Astrocyte (in vitro differentiated cells and primary cell): Measurements from ENCODE around the gene SBK3. TPM values are rescaled to one million over a fixed set of nuclear protein-coding genes. Genes with fewer than 3 reads are reported as not detected.
A peak's percentile ranks its signal among the peaks of the same experiment; 100 is the strongest.

Source experiments
- DNase-seq: peaks from one replicate; pipeline ENCODE4 v3.0.0-alpha.2; 2010; ENCODE audit warnings: low read depth
- FAIRE-seq: peaks from 2 replicates; lab custom pipeline; 2011; peaks lifted over from hg19 to GRCh38; lab: Jason Lieb, UNC
- H2AFZ ChIP-seq: 2 replicates; pipeline ENCODE4 v1.6.0; 2012; ENCODE audit warnings: low read depth, low read length, inconsistent platforms
- H3K27ac ChIP-seq: 2 replicates; pipeline ENCODE4 v1.5.1; 2011; ENCODE audit warnings: low read depth, low read length, inconsistent platforms
- H3K27me3 ChIP-seq: 2 replicates; pipeline ENCODE4 v1.6.0; 2011; ENCODE audit warnings: low read length, inconsistent platforms; ENCODE audit not compliant: insufficient read depth
- H3K36me3 ChIP-seq: 2 replicates; pipeline ENCODE4 v1.5.1; 2011; ENCODE audit warnings: low read length, inconsistent platforms; ENCODE audit not compliant: insufficient read depth
- H3K4me1 ChIP-seq: 2 replicates; pipeline ENCODE4 v1.5.1; 2011; ENCODE audit warnings: low read length, inconsistent platforms; ENCODE audit not compliant: insufficient read depth
- H3K4me2 ChIP-seq: 2 replicates; pipeline ENCODE4 v1.6.0; 2012; ENCODE audit warnings: low read length, inconsistent platforms
- H3K4me3 ChIP-seq: 2 replicates; pipeline ENCODE4 v1.5.1; 2011; ENCODE audit warnings: low read depth, mild to moderate bottlenecking, low read length, inconsistent platforms; ENCODE audit not compliant: insufficient read depth
- H3K79me2 ChIP-seq: 2 replicates; pipeline ENCODE4 v1.6.0; 2012; ENCODE audit warnings: mild to moderate bottlenecking, low read length, inconsistent platforms; ENCODE audit not compliant: insufficient read depth
- H3K9ac ChIP-seq: 2 replicates; pipeline ENCODE4 v1.6.0; 2012; ENCODE audit warnings: mild to moderate bottlenecking, low read length, inconsistent platforms
- H3K9me3 ChIP-seq: 2 replicates; pipeline ENCODE4 v1.5.1; 2012; ENCODE audit warnings: low read depth, mild to moderate bottlenecking, low read length, inconsistent platforms; ENCODE audit not compliant: insufficient read depth
- H4K20me1 ChIP-seq: 2 replicates; pipeline ENCODE4 v1.6.0; 2012; ENCODE audit warnings: low read length, inconsistent platforms; ENCODE audit not compliant: insufficient read depth
- H3K27ac Mint-ChIP-seq: one replicate; pipeline ENCODE4 v1.8.0; 2021; ENCODE audit warnings: mild to moderate bottlenecking, mixed read lengths; ENCODE audit not compliant: unreplicated experiment
- H3K27me3 Mint-ChIP-seq: one replicate; pipeline ENCODE4 v1.8.0; 2021; ENCODE audit warnings: low read depth, mixed read lengths; ENCODE audit not compliant: unreplicated experiment
- H3K36me3 Mint-ChIP-seq: one replicate; pipeline ENCODE4 v1.8.0; 2021; ENCODE audit warnings: low read depth, mixed read lengths; ENCODE audit not compliant: unreplicated experiment
- H3K4me1 Mint-ChIP-seq: one replicate; pipeline ENCODE4 v1.8.0; 2021; ENCODE audit warnings: low read depth, mixed read lengths; ENCODE audit not compliant: unreplicated experiment
- H3K4me3 Mint-ChIP-seq: one replicate; pipeline ENCODE4 v1.8.0; 2021; ENCODE audit warnings: mild to moderate bottlenecking, moderate library complexity, mixed read lengths; ENCODE audit not compliant: unreplicated experiment
- H3K9me3 Mint-ChIP-seq: one replicate; pipeline ENCODE4 v1.8.0; 2021; ENCODE audit warnings: mild to moderate bottlenecking, mixed read lengths; ENCODE audit not compliant: unreplicated experiment
- EZH2 ChIP-seq: IDR thresholded peaks from 2 replicates; pipeline ENCODE4 v1.6.1; 2012; ENCODE audit warnings: mild to moderate bottlenecking, low read length, inconsistent platforms; ENCODE audit not compliant: insufficient read depth
- total RNA-seq: library from RNA; stranded (reverse); gene quantifications from 2 replicates; pipeline ENCODE4 v1.2.1, GENCODE V29; 2021
- TF ChIP-seq, protein P1 (sequence below): IDR thresholded peaks from 2 replicates; pipeline ENCODE4 v1.5.1; 2011; ENCODE audit warnings: low read depth, mild to moderate bottlenecking, inconsistent platforms, low read length, moderate library complexity; ENCODE audit not compliant: insufficient read depth

The SBK3 gene
- total RNA-seq, 1 donor from 2014 or later, result 0.91 TPM

DNA sequence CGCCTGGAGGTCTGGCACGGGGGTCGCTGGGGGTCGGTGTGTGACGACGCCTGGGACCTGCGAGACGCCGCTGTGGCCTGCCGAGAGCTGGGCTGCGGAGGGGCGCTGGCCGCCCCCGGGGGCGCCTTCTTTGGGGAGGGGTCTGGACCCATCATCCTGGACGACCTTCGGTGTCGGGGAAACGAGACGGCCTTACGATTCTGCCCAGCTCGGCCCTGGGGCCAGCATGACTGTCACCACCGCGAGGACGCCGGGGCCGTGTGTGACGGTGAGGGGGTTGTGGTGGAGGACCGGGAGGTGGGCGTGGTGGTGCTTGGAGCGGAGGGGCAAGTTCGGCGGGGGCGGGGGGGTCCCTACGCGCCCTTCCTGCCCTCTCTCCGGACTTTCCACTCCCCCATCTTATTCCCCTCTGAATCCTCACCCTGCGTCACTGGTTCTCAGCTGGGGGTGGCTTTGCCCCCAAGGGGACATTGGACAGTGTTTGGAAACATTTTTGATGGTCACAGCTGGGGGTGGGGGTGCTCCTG, 51.6 kb downstream of the SBK3 start:
- Histone ChIP-seq H3K27me3 (no peaks in the 10 kb centered on the region), H3K9ac (peak overlapping the region; percentile 46), H3K4me2 (peak overlapping the region; percentile 76), H3K9me3 (no peaks in the 10 kb centered on the region), H3K79me2 (no peaks in the 10 kb centered on the region), H4K20me1 (no peaks in the 10 kb centered on the region), H3K4me1 (peaks cover 28% of the 10 kb centered on the region), H2AFZ (peak overlapping the region; percentile 53), H3K4me3 (peak overlapping the region; percentile 1), H3K36me3 (no peaks in the 10 kb centered on the region), H3K27ac (peak overlapping the region; percentile 12)
- H3K4me3 Mint-ChIP-seq, result no peak overlapping the region
- H3K4me1 Mint-ChIP-seq, result peaks cover 10% of the 10 kb centered on the region
- peaks cover 8% of the 10 kb centered on the region for H3K36me3 Mint-ChIP-seq
- H3K27me3 Mint-ChIP-seq, result no peaks in the 10 kb centered on the region
- no peaks in the 10 kb centered on the region for H3K9me3 Mint-ChIP-seq
- H3K27ac Mint-ChIP-seq, result no peak overlapping the region
- DNase-seq (no peak), FAIRE-seq (no peak)
- no peak for TF ChIP-seq EZH2
- TF ChIP-seq, protein P1, sequence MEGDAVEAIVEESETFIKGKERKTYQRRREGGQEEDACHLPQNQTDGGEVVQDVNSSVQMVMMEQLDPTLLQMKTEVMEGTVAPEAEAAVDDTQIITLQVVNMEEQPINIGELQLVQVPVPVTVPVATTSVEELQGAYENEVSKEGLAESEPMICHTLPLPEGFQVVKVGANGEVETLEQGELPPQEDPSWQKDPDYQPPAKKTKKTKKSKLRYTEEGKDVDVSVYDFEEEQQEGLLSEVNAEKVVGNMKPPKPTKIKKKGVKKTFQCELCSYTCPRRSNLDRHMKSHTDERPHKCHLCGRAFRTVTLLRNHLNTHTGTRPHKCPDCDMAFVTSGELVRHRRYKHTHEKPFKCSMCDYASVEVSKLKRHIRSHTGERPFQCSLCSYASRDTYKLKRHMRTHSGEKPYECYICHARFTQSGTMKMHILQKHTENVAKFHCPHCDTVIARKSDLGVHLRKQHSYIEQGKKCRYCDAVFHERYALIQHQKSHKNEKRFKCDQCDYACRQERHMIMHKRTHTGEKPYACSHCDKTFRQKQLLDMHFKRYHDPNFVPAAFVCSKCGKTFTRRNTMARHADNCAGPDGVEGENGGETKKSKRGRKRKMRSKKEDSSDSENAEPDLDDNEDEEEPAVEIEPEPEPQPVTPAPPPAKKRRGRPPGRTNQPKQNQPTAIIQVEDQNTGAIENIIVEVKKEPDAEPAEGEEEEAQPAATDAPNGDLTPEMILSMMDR, result no peak

GRCh38 chr19:55493052-55493644, 52.2 kb downstream of the SBK3 start:
- no peaks in the 10 kb centered on the region for H4K20me1 ChIP-seq
- H2AFZ ChIP-seq, result no peak overlapping the region
- H3K9ac ChIP-seq, result no peak overlapping the region
- no peak for TF ChIP-seq EZH2
- TF ChIP-seq, protein P1, result no peak
- H3K4me2 ChIP-seq, result peak overlapping the region; percentile 76
- H3K4me1 ChIP-seq, result peaks cover 32% of the 10 kb centered on the region
- no peak overlapping the region for H3K4me3 Mint-ChIP-seq
- H3K9me3 Mint-ChIP-seq, result no peaks in the 10 kb centered on the region
- no peaks in the 10 kb centered on the region for H3K9me3 ChIP-seq
- H3K36me3 Mint-ChIP-seq, result peaks cover 8% of the 10 kb centered on the region
- no peak overlapping the region for H3K27ac Mint-ChIP-seq
- H3K79me2 ChIP-seq, result no peaks in the 10 kb centered on the region
- H3K27me3 ChIP-seq, result no peaks in the 10 kb centered on the region
- peak overlapping the region; percentile 1 for H3K4me3 ChIP-seq
- no peaks in the 10 kb centered on the region for H3K36me3 ChIP-seq
- H3K27ac ChIP-seq, result peak overlapping the region; percentile 12
- FAIRE-seq (no peak), DNase-seq (peak; percentile 24)
- no peaks in the 10 kb centered on the region for H3K27me3 Mint-ChIP-seq
- H3K4me1 Mint-ChIP-seq, result peaks cover 10% of the 10 kb centered on the region

GRCh38 chr19:55492362-55492944, 52.9 kb downstream of the SBK3 start:
- no peak for FAIRE-seq
- H3K27me3 Mint-ChIP-seq, result no peaks in the 10 kb centered on the region
- H3K36me3 Mint-ChIP-seq, result peaks cover 6% of the 10 kb centered on the region
- Histone ChIP-seq H3K9ac (no peak overlapping the region), H3K4me2 (no peak overlapping the region), H3K4me3 (no peak overlapping the region), H4K20me1 (no peaks in the 10 kb centered on the region), H3K27me3 (no peaks in the 10 kb centered on the region), H3K36me3 (no peaks in the 10 kb centered on the region), H3K79me2 (no peaks in the 10 kb centered on the region), H3K4me1 (peaks cover 38% of the 10 kb centered on the region), H3K27ac (no peak overlapping the region), H3K9me3 (no peaks in the 10 kb centered on the region), H2AFZ (no peak overlapping the region)
- TF ChIP-seq, protein P1, result no peak
- TF ChIP-seq EZH2, result no peak
- no peak for DNase-seq
- no peak overlapping the region for H3K27ac Mint-ChIP-seq
- no peak overlapping the region for H3K4me3 Mint-ChIP-seq
- no peaks in the 10 kb centered on the region for H3K9me3 Mint-ChIP-seq
- H3K4me1 Mint-ChIP-seq, result peaks cover 12% of the 10 kb centered on the region
